Activated T-cell treated with anti-CD3 and anti-CD28 coated beads, Interleukin-2, amount 50 U/mL, for 24 hours (primary cell): ENCODE data around the gene SLC35F5.
A peak's percentile ranks its signal among the peaks of the same experiment; 100 is the strongest.
"Not testable (repeated sequence)": the region's sequence is repeated elsewhere in the genome, so short reads cannot be mapped to it uniquely, and the experiment has no call there.

Experiments
- DNase-seq: peaks from one replicate; pipeline ENCODE4 v3.0.0-alpha.2; 2020
- H3K27ac Mint-ChIP-seq: 2 replicates; pipeline ENCODE4 v1.8.0; 2020; ENCODE audit warnings: mild to moderate bottlenecking, mixed read lengths
- H3K27me3 Mint-ChIP-seq: 2 replicates; pipeline ENCODE4 v1.8.0; 2020; ENCODE audit warnings: mixed read lengths
- H3K36me3 Mint-ChIP-seq: 2 replicates; pipeline ENCODE4 v1.8.0; 2020; ENCODE audit warnings: low read depth, mixed read lengths
- H3K4me1 Mint-ChIP-seq: 2 replicates; pipeline ENCODE4 v1.8.0; 2020; ENCODE audit warnings: low read depth, mixed read lengths
- H3K4me3 Mint-ChIP-seq: 2 replicates; pipeline ENCODE4 v1.8.0; 2020; ENCODE audit warnings: mild to moderate bottlenecking, moderate library complexity, mixed read lengths
- H3K9me3 Mint-ChIP-seq: 2 replicates; pipeline ENCODE4 v1.8.0; 2020; ENCODE audit warnings: mixed read lengths

Gene SLC35F5

GRCh38 chr2:113694438-113694837 lies 62.0 kb downstream of the SLC35F5 start:
- H3K4me1 Mint-ChIP-seq, result peaks cover 62% of the 10 kb centered on the region
- H3K4me3 Mint-ChIP-seq, result peak overlapping the region; percentile 75
- no peak for DNase-seq
- H3K27ac Mint-ChIP-seq, result peak overlapping the region; percentile 96
- no peaks in the 10 kb centered on the region for H3K27me3 Mint-ChIP-seq
- H3K9me3 Mint-ChIP-seq, result peaks cover 4% of the 10 kb centered on the region
- no peaks in the 10 kb centered on the region for H3K36me3 Mint-ChIP-seq

DNA sequence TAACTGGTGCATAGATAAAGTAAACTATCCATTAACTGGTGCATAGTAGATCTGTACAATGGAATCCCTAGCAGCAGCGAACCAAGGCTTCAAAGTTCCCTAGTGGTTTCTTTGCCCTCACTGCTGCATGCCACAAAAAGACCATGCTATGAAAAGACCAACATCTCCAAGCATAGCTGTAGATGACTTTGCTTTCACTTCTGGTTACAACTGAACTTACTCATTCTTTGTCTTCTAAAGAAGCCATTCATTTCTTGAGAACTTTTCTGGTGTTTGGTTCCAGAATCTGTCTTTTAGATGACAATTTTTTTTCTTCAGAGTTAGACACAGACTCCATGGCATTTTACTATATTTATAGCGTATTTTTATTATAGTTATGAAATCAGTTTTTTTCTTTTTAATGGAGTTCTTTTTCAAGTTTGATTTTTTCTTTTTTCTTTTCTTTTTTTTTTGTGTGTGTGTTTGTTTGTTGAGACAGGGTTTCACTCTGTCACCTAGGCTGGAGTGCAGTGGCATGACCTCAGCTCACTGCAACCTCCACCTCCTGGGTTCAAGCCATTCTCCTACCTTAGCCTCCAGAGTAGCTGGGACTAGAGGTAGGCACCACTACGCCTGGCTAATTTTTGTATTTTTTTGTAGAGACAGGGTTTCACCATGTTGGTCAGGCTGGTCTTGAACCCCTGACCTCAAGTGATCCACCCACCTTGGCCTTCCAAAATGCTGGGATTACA lies 63.6 kb downstream of the SLC35F5 start:
- H3K27me3 Mint-ChIP-seq, result no peaks in the 10 kb centered on the region
- peaks cover 51% of the 10 kb centered on the region for H3K4me1 Mint-ChIP-seq
- H3K27ac Mint-ChIP-seq, result peak overlapping the region; percentile 96
- DNase-seq, result no peak
- H3K36me3 Mint-ChIP-seq, result no peaks in the 10 kb centered on the region
- peak overlapping the region; percentile 75 for H3K4me3 Mint-ChIP-seq
- no peaks in the 10 kb centered on the region for H3K9me3 Mint-ChIP-seq

- not testable (repeated sequence) for DNase-seq, H3K9me3 Mint-ChIP-seq, H3K27ac Mint-ChIP-seq, H3K4me3 Mint-ChIP-seq, H3K27me3 Mint-ChIP-seq, H3K36me3 Mint-ChIP-seq
- H3K4me1 Mint-ChIP-seq, result peaks cover 43% of the 10 kb centered on the region
Observed at GRCh38 chr2:113690871-113691270, 65.6 kb downstream of the SLC35F5 start.

DNA sequence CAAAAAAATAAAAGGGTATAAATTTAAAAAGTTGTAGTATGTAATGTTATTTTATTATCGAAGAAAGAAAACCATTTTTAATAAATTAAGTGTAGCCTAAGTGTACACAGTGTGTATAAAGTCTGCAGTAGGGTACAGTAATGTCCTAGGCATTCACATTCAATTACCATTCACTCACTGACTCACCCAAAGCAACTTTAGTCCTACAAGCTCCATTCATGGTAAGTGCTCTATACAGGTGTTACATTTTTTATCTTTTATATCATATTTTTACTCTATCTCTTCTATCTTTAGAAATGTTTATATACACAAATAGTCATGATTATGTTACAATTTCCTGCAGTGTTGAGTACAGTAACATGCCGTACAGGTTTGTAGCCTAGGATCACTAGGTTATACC lies 69.9 kb downstream of the SLC35F5 start:
- H3K27me3 Mint-ChIP-seq, result no peaks in the 10 kb centered on the region
- H3K9me3 Mint-ChIP-seq, result no peaks in the 10 kb centered on the region
- peaks cover 11% of the 10 kb centered on the region for H3K4me1 Mint-ChIP-seq
- no peak for DNase-seq
- H3K36me3 Mint-ChIP-seq, result no peaks in the 10 kb centered on the region
- no peak overlapping the region for H3K27ac Mint-ChIP-seq
- no peak overlapping the region for H3K4me3 Mint-ChIP-seq

- Mint-ChIP-seq H3K27ac (no peak overlapping the region), H3K9me3 (no peaks in the 10 kb centered on the region), H3K4me1 (peaks cover 2% of the 10 kb centered on the region), H3K27me3 (no peaks in the 10 kb centered on the region), H3K4me3 (no peak overlapping the region), H3K36me3 (no peaks in the 10 kb centered on the region)
- no peak for DNase-seq
Observed at GRCh38 chr2:113685471-113685870, 71.0 kb downstream of the SLC35F5 start.

DNA sequence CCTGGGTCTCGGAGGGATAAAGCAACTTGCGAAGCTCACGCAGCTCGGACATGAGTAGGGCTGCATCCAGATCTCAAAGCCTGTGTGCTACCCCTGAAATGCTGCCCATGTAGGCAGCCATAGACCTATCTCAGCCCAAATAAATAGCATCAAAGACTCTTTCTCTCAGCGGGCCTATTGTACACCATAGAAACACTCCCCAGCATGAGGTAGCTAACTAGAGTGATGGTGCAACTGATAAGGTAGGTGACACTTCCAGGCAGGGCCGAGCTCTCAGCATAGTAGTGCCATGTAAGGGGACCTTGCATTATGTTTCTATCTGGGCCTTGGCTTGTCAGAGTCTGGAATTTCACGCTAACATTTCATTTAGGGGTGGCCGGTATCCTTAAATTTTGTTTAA lies 77.0 kb downstream of the SLC35F5 start:
- H3K27me3 Mint-ChIP-seq, result no peaks in the 10 kb centered on the region
- H3K4me1 Mint-ChIP-seq, result no peaks in the 10 kb centered on the region
- H3K4me3 Mint-ChIP-seq, result no peak overlapping the region
- no peak overlapping the region for H3K27ac Mint-ChIP-seq
- H3K36me3 Mint-ChIP-seq, result no peaks in the 10 kb centered on the region
- H3K9me3 Mint-ChIP-seq, result no peaks in the 10 kb centered on the region
- no peak for DNase-seq

DNA sequence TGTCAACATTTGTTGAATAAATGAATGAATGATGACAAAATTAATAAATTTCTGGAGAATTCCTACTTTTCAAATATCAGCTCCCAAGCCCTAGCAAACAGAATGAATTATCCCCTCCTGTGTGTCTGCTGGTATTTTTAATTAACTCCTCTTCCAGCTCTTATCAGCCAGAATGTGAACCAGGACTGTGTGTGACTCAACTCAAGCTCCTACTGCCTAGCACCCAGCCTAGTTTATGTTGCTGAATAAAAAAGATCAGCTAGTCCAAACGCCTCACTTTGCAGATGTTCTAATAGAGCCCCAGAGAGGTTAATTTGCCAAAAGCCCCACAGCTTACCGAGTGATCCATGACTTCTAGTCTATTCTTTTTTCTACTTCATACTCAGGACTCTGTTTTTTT lies 79.1 kb downstream of the SLC35F5 start:
- Mint-ChIP-seq H3K27ac (no peak overlapping the region), H3K9me3 (no peaks in the 10 kb centered on the region), H3K4me3 (no peak overlapping the region), H3K4me1 (no peaks in the 10 kb centered on the region), H3K27me3 (no peaks in the 10 kb centered on the region), H3K36me3 (no peaks in the 10 kb centered on the region)
- no peak for DNase-seq

DNA sequence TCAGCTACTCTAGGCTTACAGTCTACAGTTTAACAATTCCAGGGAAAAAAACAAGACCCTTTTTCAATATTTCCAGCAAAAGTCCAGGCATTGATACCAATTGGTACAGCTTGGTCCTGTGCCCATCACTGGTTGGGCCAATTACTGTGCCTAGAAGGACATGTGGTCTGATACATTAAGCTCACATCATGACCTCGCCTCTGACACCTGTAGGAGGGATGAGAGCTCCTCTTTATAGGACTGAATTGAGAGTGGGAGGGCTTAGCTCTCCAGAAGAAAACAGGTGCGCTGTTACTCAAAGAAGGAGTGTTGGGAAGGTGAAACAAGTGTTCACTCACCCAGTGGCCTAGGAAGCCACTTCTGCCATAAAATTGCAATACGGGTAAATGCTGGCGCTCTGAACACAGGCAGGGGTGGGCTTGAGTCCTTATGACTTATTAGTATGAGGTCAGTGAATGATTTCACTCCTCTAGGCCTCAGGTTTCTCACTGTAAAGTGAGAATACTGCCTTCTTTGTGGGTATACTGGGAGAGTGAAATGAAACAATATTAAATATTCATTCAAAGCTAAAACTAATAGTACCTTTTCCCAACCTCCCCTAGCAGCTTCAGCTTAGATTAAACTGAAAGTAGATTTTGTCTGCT lies 79.7 kb downstream of the SLC35F5 start:
- H3K27ac Mint-ChIP-seq, result no peak overlapping the region
- no peaks in the 10 kb centered on the region for H3K9me3 Mint-ChIP-seq
- H3K36me3 Mint-ChIP-seq, result no peaks in the 10 kb centered on the region
- H3K4me1 Mint-ChIP-seq, result no peaks in the 10 kb centered on the region
- no peak overlapping the region for H3K4me3 Mint-ChIP-seq
- no peak for DNase-seq
- H3K27me3 Mint-ChIP-seq, result no peaks in the 10 kb centered on the region

GRCh38 chr2:113675875-113676274 lies 80.6 kb downstream of the SLC35F5 start:
- Mint-ChIP-seq H3K4me1 (no peaks in the 10 kb centered on the region), H3K27me3 (no peaks in the 10 kb centered on the region), H3K27ac (no peak overlapping the region), H3K9me3 (no peaks in the 10 kb centered on the region), H3K36me3 (no peaks in the 10 kb centered on the region), H3K4me3 (no peak overlapping the region)
- DNase-seq, result no peak

GRCh38 chr2:113672326-113672932 lies 84.0 kb downstream of the SLC35F5 start:
- Mint-ChIP-seq H3K4me3 (no peak overlapping the region), H3K4me1 (no peaks in the 10 kb centered on the region), H3K9me3 (no peaks in the 10 kb centered on the region), H3K27me3 (no peaks in the 10 kb centered on the region), H3K36me3 (no peaks in the 10 kb centered on the region), H3K27ac (no peak overlapping the region)
- no peak for DNase-seq

DNA sequence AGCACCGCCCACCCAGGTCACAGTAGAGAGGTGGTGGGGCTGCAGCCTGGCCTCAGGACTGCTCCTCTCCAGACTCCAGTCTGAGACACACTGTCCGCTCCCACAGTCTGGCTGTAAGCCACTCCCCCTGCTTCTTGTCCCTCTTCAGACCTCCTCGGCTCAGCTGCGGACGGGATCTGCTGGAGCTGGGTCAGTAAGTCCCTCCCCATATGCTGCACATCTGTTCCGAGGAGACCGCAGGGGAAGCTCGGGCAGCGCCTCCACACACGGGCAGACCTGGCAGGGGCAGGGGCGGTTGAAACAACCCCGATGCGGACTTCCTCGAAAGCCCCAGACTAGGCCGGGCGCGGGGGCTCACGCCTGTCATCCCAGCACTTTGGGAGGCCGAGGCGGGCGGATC lies 87.4 kb downstream of the SLC35F5 start:
- not testable (repeated sequence) for H3K27me3 Mint-ChIP-seq

GRCh38 chr2:113664761-113665533 lies 91.5 kb downstream of the SLC35F5 start:
- not testable (repeated sequence) for H3K36me3 Mint-ChIP-seq

More for the DNA sequence above, 87.4 kb downstream of the SLC35F5 start:
- not testable (repeated sequence) for DNase-seq, H3K9me3 Mint-ChIP-seq, H3K4me3 Mint-ChIP-seq, H3K4me1 Mint-ChIP-seq, H3K36me3 Mint-ChIP-seq, H3K27ac Mint-ChIP-seq

DNA sequence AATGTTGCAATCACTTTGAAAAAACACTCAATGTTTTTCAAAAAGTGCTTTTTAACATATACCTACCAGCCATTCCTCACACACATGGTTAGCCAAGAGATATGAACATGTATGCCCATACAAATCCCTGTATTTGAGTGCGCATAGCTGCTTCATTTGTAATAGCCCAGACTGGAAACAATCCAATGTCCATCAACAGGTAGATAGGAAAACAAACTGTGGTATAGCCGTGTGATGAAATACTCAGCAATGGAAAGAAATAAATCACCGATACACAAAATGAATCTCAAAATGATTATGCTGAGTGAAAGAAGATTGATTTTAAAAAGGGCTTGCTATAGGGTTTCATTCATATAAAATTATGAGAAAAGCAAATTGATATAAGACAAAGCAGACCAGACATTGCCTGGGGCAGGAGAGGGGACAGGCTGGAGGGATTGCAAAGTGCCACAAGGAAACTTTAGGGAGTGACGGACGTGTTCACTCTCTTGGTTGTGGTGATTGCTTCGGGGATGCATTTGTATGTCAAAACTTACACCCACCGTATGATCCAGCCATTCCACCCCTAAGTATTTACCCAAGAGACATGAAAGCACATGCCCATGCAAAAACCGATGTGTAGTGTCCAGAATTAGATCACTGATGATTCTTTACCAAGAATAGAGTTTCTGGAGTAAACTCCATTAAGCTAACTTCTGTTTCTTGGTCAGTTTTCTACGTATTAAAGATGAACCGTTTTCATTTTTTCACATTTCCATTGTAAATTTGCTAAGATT lies 93.0 kb downstream of the SLC35F5 start:
- not testable (repeated sequence) for DNase-seq, H3K4me3 Mint-ChIP-seq, H3K4me1 Mint-ChIP-seq, H3K27ac Mint-ChIP-seq, H3K27me3 Mint-ChIP-seq, H3K36me3 Mint-ChIP-seq, H3K9me3 Mint-ChIP-seq

More at GRCh38 chr2:113664761-113665533, 91.5 kb downstream of the SLC35F5 start:
- not testable (repeated sequence) for H3K27me3 Mint-ChIP-seq, H3K27ac Mint-ChIP-seq, H3K4me3 Mint-ChIP-seq, H3K9me3 Mint-ChIP-seq, H3K4me1 Mint-ChIP-seq, DNase-seq
